ENCODE measurements around the gene FILIP1L.

- TF ChIP-seq CTCF (conservative IDR thresholded peaks at IDR 0.05; ENCODE audit: low read length): no peak
- TF ChIP-seq EZH2phosphoT487 (IDR thresholded peaks at IDR 0.05; ENCODE audit: borderline replicate concordance, low read depth, low read length): no peak
These were observed 174.4 kb downstream of the FILIP1L start for GRCh38 chr3:99939876-99940275.
